CD4-positive, alpha-beta T cell treated with Interferon alpha-2 for 1 hour (primary cell): ENCODE data around the gene EZH1.
"Not testable (repeated sequence)": the region's sequence is repeated elsewhere in the genome, so short reads cannot be mapped to it uniquely, and the experiment has no call there.

Experiments
- DNase-seq, 2 donors: peaks; one replicate each; pipeline ENCODE4 v3.0.0-alpha.2; 2020 to 2022

The EZH1 gene

GRCh38 chr17:42665581-42666001, 79.2 kb downstream of the EZH1 start:
- no peak for DNase-seq

- DNase-seq = no peak
These were observed 84.0 kb downstream of the EZH1 start for GRCh38 chr17:42660692-42661345.

- DNase-seq = not testable (repeated sequence)
These were observed 84.9 kb downstream of the EZH1 start for GRCh38 chr17:42659932-42660274.

GRCh38 chr17:42659079-42659931, 85.5 kb downstream of the EZH1 start, which contains the start of gene TUBG2:
Gene TUBG2 (plus strand): TSS chr17:42659284. CDS start chr17:42659504, 220 bp downstream.
- peak; percentile 70 to 83 for DNase-seq

GRCh38 chr17:42657824-42658588, 86.8 kb downstream of the EZH1 start:
- no peak for DNase-seq

GRCh38 chr17:42655528-42655927, 89.3 kb downstream of the EZH1 start:
- DNase-seq = no peak

- no peak for DNase-seq
These were observed 91.4 kb downstream of the EZH1 start for GRCh38 chr17:42653179-42654124.

GRCh38 chr17:42651392-42651791, 93.4 kb downstream of the EZH1 start:
- no peak for DNase-seq
